UCSD-AML1 (cell line): ENCODE data around the gene LYPD6.

Experiments used
- DNase-seq: peaks from one replicate; lab custom pipeline; 2025; ENCODE audit not compliant: unreplicated experiment; lab: John Stamatoyannopoulos, UW

Gene LYPD6

GRCh38 chr2:149399934-149400615, 69.7 kb downstream of the LYPD6 start:
- no peak for DNase-seq

DNA sequence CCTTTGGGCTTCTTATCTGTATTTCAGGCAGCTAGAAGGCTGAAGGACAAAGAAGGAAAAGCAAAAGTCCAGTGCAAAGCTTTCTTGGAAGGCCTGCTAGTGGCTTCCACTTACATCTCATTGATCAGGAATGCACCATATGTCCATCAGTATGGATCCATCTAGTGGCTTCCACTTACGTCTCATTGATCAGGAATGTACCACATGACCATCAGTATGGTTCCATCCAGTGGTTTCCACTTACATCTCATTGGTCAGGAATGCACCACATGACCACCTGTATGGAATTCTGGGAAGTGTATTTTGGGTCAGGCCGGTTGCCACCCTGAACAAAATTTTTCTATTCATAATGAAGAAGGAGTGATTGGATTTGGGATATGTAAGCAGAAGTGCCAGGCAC, 70.6 kb downstream of the LYPD6 start:
- no peak for DNase-seq

DNA sequence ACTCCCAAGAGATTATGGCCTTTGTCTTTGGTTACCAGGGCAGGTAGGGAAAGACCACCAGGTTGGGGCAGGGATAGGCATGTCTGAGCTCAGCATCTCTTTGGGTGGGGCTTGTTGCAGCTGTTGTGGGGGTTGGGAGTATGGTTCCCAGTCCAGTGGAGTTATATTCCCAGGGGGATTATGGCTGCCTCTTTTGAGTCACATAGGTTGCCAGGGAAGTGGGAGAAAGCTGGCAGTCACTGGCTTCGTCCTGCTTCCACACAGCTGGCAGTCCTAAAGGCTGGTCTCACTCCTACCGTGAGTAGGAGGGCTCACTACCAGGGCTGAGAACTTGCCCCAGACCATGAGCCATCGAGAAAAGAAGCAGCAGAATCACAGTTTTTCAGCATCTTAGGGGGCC, 79.1 kb downstream of the LYPD6 start:
- no peak for DNase-seq

- DNase-seq: no peak
Measured at GRCh38 chr2:149410701-149411484, 80.5 kb downstream of the LYPD6 start.

GRCh38 chr2:149413487-149413886, 83.1 kb downstream of the LYPD6 start:
- no peak for DNase-seq

- DNase-seq: no peak
Measured at GRCh38 chr2:149415086-149415485, 84.7 kb downstream of the LYPD6 start.

GRCh38 chr2:149418065-149418464, 87.7 kb downstream of the LYPD6 start:
- no peak for DNase-seq

DNA sequence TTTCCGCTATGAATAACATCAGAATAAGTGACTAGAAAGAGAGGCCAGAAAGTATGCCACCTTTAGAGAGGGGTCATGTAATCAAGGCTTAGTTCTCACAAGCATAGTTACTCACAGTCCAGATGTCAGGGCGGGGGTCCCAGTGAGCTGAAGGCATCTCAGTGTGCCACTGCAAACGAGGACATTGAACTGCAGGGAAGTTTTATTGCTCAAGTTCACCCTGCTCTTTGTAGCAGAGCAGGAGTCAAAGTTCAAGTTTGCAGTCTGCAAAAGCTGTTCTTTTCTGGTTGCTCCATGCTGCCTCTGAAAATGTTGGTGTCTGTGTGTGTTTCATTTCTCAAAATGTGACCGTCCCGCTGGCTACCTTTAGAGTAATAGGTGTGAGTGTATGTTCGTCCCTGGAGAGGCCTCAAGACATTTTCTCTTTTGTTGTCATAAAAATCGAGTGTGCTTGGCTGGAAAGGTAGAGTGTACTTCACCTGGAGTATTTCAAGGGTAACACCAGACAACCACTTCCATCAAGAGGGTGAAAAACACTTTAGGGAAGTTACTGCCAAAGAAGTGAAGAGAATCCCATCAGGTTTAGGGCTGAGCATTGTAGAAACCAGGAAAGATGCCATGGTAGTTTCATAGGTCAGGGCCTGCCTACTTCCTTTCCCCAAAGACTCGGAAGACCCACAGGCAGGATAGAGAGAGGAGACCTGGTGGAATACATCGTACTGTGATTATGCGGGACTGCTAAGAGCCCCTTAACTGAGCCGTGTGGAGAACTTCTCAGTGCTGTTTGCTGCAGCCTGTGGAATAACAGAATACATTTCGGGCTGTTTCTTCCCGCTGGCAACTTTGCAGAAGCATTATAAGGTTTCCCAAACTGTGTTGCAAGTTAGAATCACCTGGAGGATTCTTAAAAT, 89.9 kb downstream of the LYPD6 start:
- DNase-seq: no peak

- DNase-seq: no peak
Measured at GRCh38 chr2:149421791-149422190, 91.4 kb downstream of the LYPD6 start.

DNA sequence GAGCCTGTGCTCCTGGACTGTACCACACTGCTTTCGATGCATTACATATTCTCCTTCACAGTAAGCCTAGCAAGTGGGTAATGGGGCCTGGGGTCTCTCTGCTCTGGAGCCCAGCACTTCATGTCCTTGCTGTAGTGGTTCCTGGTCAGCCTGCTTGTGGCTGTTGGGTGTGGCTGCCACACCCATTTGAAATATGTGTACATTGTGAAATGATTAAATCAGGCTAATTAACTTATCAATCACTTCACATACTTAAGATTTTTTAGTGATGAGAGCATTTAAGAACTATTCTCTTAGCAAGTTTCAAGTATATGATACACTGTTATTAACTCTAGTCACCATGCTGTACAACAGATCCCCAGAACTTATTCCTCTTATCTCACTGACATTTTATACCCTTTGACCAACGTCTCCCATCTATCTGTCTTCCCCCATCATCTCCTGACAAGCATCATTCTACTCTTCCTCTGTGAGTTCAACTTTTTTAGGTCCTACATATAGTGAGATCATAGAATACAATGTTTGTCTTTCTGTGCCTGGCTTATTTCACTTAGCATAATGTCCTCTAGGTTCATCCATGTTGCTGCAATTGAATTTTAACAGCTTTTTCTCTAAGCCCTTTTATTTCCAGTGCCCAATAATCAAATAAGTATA, 92.1 kb downstream of the LYPD6 start:
- no peak for DNase-seq

DNA sequence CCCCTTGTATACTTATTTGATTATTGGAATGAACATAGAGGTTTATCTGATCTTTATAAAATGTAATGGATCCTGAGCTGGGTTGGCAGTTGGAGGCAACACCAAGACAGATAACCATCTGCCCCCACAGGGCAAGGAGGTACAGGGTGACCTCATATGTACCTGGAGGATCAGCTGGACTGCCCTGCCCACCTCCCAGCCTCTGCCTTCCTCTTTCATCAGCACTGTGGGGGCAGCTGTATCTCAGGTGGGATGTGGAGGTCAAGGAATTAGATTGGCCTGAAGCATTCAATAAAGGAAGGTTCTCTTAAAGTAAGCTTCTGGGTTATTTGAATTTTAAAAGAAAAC, 92.6 kb downstream of the LYPD6 start:
- DNase-seq: no peak

DNA sequence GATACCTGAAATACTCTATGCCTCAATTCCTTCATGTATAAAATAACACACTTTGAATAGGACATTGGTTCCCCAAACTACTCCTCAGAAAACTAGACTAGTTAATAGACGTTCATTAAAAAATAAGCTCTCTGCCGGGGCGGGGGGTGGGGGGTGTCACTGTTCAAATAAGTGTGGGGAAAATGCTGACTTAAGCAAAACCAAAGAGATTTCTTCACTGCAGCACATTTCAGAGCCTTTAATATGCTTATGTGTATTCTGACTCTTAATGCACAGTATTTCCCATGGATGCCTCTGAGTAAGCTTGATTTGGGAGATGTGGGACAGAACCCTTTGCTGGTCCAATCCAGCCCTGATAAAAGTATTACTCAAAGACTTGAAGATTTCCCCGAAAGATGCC, 93.2 kb downstream of the LYPD6 start:
- DNase-seq: no peak

- DNase-seq: no peak
Measured at GRCh38 chr2:149427387-149427786, 97.0 kb downstream of the LYPD6 start.

DNA sequence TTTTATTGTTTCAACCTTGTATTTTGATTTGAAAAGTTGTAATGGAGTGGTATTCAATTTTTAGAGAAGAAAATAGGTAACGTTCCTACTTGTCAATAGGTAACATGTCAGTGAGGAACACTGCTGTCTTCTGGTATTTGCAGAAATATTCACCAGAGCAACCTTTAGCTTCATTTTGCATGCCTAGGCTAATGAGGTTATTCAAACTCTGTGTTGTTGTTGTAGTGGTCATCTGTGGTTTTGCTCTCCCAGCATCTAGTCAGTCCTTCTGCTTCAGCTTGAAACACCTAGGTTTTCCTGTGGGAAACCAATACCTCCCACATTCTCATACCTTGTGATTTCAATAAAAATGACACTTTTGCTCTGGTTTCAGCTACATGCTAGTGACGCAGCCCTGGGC, 98.4 kb downstream of the LYPD6 start:
- DNase-seq: no peak

- DNase-seq: no peak
Measured at GRCh38 chr2:149430743-149431736, 100.7 kb downstream of the LYPD6 start.

- no peak for DNase-seq
Measured at GRCh38 chr2:149438330-149438960, 108.1 kb downstream of the LYPD6 start.

DNA sequence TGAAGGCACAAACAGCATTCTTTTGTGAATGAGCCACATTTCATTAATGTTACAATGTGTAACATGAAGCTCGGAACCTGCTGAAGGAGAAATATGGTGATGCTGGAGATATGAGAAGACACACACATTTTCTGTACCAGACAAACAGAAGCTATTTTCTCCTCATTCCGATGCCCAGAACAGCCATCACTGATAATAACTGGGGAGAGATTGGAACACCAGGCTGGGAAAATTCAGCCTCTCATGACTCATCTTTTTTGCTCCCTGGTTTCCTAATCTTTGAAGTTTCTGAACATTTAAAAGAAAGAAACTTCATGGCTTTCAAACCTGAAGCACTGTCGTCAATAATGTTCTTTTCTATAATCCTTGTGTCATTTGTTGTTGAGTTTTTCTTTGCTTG, 110.9 kb downstream of the LYPD6 start:
- no peak for DNase-seq

- DNase-seq: no peak
Measured at GRCh38 chr2:149442346-149442745, 112.0 kb downstream of the LYPD6 start.

GRCh38 chr2:149443150-149443549, 112.8 kb downstream of the LYPD6 start:
- no peak for DNase-seq

DNA sequence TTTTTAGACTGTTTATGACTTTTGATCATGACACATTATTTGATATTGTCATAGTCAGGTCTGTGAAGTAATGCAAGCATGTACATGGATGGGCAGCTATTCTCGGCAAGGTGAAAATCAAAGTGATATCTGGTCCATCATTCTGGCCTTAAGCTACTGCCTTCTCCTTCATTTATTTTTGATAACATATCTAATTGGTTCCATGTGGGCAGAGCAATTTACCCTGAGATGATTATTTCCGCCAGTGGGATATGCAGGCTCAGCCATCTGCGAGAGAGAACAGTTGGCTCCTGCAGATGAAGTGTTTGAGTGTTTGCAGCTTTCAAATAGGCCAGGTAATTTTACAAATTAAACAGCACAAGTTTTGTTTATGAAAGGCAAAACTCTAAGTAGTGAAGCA, 116.4 kb downstream of the LYPD6 start:
- no peak for DNase-seq
